GM23338 (cell line): Measurements from ENCODE around the gene RIMS3.

Experiments
- CTCF ChIP-seq, 2 experiments: fragments of 200-600 bp in 1 of 2; sonication (generic) in 1 of 2; conservative IDR thresholded peaks; 2 replicates each; pipeline versions ENCODE4 v1.5.1 to v1.6.1; 2016 to 2017; ENCODE audit warnings: antibody characterized with exemption in 2 of 2, low read depth in 2 of 2, mild to moderate bottlenecking in 2 of 2, moderate library complexity in 1 of 2
- JUNB ChIP-seq: IDR thresholded peaks from one replicate; pipeline ENCODE4 v1.6.1; 2016; ENCODE audit warnings: antibody characterized with exemption; ENCODE audit not compliant: unreplicated experiment
- POLR2AphosphoS5 ChIP-seq: IDR thresholded peaks from 2 replicates; pipeline ENCODE4 v1.6.1; 2016; ENCODE audit warnings: antibody characterized with exemption, low read depth
- REST ChIP-seq: IDR thresholded peaks from one replicate; pipeline ENCODE4 v1.6.1; 2018; ENCODE audit warnings: antibody characterized with exemption; ENCODE audit not compliant: unreplicated experiment

- TF ChIP-seq CTCF (conservative IDR thresholded peaks at IDR 0.05; ENCODE audit: low read depth in 2 of 2) (no peak), JUNB (no peak), REST (no peak), POLR2AphosphoS5 (no peak)
Observed at GRCh38 chr1:40648200-40648599, 17.3 kb downstream of the RIMS3 start.
